A204.1 (cell line): Measurements from ENCODE around the gene UGT2A2.
"Not testable (repeated sequence)": the region's sequence is repeated elsewhere in the genome, so short reads cannot be mapped to it uniquely, and the experiment has no call there.

Experiments used
- FAIRE-seq: peaks from 2 replicates; lab custom pipeline; 2012; peaks lifted over from hg19 to GRCh38; lab: Jason Lieb, UNC

The UGT2A2 gene

DNA sequence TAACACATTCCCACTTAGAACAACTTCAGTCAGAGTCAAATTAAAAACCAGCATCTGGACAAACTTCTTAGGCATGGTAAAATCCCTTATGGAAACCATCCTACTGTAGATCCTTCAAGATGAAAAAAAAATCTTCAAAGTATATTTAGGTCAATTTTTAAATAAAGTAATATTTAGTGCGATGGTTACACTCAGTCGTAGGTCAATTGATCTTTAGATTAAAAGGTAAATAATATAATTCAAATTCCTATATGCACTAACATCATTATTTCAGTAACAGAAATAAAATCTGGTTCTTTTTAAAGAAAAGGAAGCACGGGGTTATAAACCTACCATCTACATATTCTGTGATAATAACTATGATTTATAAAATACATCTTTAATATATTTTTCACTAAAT, at the start of gene UGT2A2:
Gene UGT2A2, minus strand, starts transcription at position 101 of the 400 bp plus-strand sequence. Its CDS starts 2 bp downstream, at position 99.
- FAIRE-seq: no peak

DNA sequence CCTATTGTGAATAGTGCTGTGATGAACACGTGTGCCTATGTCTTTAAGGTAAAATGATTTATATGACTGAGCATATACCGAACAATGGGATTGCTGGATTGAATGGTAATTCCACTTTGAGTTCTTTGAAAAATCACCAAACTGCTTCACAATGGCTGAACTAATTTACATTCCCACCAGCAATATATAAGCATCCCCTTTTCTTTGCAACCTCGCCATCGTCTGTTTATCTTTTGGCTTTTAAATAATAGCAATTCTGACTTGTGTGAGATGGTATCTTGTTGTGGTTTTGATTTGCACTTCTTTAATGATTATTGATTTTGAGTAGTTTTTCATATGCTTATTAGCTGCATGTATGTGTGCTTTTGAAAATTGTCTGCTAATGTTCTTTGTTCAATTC, 45.4 kb upstream of the UGT2A2 start:
- FAIRE-seq: no peak

DNA sequence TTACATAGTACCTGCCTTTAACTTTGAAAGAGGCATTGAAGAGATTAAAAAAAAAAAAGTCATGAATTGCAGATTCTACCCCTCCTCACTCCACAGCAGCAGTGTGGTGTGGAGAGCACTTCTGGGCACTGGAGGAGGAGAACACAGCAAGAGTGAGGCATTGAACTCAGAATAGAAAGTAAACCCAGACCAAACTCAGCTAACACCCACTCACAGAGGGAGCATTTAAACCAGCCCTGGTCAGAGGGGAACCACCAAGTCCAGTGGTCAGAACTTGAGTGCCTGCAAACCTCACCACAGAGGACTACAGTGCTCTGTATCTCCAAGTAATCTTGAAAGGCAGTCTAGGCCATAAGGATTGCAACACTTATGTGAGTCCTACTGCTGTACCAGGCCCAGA, 29.2 kb upstream of the UGT2A2 start:
- no peak for FAIRE-seq

DNA sequence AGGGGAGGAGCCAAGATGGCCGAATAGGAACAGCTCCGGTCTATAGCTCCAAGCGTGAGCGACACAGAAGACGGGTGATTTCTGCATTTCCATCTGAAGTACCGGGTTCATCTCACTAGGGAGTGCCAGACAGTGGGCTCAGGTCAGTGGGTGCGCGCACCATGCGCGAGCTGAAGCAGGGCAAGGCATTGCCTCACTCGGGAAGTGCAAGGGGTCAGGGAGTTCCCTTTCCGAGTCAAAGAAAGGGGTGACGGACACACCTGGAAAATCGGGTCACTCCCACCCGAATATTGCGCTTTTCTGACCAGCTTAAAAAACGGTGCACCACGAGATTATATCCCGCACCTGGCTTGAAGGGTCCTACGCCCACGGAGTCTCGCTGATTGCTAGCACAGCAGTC, 24.6 kb upstream of the UGT2A2 start:
- FAIRE-seq: not testable (repeated sequence)

DNA sequence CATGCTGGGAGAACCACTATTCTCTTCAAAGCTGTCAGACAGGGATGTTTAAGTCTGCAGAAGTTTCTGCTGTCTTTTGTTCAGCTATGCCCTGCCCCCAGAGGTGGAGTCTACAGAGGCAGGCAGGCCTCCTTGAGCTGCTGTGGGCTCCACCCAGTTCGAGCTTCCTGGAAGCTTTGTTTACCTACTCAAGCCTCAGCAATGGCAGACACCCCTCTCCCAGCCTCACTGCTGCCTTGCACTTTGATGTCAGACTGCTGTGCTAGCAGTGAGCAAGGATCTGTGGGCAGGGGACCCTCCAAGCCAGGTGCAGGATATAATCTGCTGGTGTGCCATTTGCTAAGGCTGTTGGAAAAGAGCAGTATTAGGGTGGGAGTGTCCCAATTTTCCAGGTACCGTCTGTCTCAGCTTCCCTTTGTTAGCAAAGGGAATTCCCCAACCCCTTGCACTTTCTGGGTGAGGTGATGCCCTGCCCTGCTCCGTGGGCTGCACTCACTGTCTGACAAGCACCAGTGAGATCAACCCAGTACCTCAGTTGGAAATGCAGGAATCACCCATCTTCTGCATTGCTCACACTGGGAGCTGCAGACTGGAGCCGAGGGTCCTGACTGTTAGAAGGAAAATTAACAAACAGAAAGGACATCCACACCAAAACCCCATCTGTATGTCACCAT, 21.8 kb upstream of the UGT2A2 start:
- not testable (repeated sequence) for FAIRE-seq

DNA sequence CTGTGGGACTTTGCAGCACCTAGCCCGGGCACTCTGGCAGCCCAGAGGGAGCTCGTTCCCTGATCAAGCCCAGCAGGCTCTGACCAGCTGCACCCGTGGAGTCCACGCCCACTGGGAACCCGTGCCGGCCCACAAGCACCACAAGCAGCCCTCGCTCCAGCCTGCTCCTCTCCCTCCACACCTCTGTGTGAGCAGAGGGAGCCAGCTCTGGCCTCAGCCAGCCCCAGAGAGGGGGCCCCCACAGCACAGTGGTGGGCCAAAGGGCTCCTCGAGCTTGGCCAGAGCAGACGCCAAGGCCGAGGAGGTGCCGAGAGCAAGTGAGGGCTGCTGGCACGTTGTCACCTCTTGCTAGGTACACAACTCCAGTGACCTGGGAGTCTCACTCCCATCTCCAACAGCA, 18.7 kb upstream of the UGT2A2 start:
- FAIRE-seq: no peak

DNA sequence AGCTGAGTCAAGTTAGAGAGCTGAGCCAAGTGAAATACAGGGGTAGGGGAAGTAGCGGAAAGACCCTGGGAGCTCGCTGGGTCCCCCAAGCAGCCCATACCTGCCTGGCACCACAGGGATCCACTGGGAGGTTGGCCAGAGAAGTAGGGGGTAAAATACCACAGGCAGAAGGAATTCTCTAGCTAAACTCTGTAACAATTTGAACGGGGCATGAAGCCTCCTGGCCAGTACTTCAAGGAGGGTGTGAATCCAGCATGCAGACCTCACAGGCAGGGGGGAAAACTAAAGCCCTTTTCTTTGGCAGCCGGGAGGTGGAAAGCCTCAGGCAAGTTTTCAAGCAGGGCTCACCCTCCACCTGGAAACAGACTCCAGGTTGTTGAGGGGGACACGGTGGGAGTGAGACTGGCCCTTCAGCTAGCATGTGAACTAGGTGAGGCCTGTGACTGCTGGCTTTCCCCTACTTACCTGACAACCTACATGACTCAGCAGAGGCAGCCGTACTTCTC, 17.3 kb upstream of the UGT2A2 start:
- FAIRE-seq: no peak

DNA sequence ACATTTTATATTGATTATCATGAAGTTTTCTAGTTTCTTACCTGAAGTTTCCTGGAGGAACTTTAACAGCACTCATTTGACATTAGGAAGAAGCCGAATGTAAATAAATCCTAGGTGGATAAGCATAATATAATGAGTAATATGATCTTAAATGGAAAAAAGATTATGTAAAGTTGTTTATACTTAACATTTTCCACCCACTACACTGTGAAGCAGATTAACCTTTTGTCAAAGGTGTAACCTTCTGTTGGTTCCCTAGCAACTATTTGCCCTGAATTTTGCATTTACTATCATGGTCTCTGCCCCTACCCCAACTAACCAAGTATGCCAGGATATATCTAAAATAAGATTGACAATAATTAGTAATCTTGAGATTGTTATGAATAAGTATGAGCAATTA, 13.7 kb upstream of the UGT2A2 start, which contains the start of gene UGT2A1:
Gene UGT2A1, minus strand, starts transcription at position 101 of the 400 bp plus-strand sequence. CDS start 5,603 bp downstream, outside the sequence.
- FAIRE-seq: no peak

DNA sequence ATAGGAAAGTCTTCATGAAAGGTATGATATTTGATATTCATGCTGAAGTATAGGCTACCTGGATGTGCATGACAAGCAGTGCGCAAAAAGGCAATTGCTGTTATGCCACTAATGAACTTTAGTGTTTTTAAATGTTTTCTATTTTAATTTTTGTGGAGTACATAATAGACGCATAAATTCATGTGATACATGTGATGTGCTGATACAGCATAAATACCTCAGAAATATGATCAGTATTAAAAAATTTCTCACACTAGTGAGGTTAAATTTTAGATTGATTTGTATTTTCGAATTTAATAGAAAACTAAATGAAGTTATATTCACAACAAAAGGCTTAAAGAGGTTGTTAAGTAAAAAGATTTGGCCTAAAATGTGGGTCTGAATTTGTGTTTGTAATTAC, 11.4 kb upstream of the UGT2A2 start:
- FAIRE-seq: no peak

DNA sequence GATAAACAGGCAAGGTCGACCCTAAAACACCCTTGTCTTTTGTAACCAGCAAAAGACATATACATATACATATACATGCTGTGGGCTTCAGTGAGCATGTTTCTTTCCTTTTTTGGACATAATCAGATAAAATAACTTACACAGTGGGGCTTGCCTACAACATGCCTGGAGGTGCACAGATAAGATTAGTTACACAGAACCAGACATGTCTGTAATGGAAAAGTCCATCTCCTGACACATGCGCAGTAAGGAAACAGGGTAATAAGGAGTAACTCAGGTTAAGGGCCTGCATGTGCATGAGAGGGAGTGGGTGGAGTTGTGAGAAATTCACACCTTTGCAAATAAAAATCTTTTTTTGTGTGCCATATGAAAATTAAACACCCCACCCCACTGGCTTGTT, 10.2 kb upstream of the UGT2A2 start:
- no peak for FAIRE-seq

DNA sequence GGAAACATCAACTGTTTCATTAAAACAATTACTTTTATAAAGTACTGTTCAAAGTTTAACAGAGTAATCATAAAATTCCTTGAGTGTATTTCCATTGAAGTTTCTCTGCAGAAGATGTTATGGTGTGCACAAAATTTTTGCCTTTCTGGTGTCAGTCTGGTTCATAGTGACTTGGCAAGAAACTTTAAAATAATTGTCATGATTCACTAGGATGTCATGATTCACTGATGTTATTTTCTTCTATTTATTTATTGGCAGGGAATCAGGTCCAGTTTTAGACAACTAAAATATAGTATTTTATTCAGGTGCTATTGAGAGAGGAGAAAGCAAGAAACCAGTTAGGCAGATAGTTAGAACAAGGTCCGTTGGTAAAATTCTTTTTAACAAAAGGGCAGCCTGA, 9.8 kb upstream of the UGT2A2 start:
- FAIRE-seq: no peak

DNA sequence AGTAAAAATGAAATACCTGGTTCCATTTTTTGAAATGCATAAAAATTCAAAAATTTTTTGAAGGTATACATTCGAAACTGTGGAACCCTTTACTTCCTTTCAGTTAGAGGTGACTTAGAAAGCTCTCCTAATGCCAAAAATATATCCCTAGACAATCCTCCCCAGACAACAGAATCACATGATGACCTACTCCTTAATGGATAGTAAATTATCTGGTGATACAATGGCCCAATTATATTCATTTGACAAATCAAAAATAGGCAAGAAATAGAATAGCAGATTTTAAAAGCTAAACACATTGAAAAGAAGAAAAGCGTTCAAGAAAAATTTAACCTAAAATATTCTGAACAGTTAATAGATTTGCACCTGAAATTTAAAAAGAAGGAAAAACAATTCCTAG, 3.5 kb upstream of the UGT2A2 start:
- no peak for FAIRE-seq

DNA sequence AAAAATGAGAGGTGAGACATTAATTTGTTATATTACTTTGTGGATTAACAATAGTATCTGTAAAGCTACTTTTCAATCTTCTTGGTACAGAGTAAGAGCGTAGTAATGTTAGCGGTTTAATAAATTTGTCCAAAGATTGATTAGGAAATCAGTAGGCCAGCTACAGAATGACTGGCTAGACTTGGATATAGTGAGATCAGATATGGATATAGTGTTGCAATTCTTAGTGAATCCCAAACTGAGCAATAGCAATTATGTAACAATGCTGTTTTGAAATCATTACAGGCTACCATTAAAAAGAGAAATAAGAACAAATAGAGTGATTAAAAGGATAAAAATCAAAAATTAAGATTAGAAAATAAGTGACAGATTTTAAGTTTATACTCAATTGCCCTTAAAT, 847 bp upstream of the UGT2A2 start:
- no peak for FAIRE-seq

DNA sequence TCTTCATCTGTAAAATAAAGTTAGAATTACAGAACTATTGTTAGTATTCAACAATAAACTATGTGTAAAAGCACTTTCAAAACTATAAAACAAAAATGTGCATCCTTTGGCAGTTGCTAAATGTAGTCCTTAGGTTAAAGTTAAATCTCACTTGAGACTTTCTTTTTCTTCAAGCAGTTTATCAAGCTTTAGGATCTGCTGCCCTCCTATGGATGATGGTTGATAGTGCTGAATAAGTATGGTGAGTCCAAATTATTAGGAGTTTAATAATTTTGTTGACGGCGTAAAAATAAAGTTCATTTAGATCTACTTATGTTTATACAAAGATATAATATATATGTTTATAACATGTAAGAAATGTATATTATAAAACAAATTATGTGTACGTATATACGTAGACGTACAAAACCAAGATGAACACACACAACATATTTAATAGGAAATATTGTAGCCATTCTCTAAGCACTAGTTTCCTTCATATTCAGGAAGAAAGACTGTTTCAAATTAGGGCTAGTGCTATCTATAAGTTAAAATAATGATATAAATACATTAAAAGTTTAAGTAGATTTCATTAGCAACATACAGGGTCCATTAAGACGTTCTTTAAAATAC, 22.3 kb downstream of the UGT2A2 start:
- FAIRE-seq: peak; percentile 94

DNA sequence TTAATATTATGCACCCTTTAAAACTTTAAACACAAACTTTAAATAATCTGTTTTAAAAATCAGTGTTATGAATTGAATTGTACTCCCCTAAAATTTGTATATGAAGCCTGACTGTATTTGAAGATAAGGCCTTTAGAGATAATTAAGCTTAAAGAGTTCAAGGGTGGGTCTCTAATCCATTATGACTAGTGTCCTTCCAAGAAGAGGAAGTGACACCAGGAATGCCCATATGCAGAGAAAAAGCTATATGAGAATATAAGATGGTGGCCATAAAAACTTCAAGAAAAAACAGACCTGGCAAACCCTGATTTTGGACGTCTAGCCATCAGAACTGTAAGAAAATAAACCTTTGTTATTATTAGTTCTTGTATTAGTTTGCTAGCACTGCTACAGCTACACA, 29.0 kb downstream of the UGT2A2 start:
- FAIRE-seq: no peak

DNA sequence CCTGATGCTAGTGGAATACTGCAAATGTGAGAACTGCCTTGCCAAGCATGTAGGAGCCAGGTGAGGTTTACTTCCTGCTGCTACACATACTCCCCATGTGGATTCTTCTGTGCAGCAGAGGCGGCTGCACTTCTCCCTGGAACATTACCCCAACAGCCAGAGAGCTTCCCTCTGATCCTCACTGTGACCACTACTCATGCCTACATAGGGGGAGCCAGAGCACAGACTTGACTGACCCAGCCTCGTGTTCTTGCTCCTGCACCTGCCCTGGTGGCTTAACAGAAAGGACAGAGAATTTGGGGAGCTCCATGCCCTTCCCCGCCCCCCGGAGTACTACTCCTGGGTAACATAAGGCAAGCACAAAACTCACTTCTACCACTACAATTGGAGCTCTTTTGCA, 38.4 kb downstream of the UGT2A2 start:
- no peak for FAIRE-seq

DNA sequence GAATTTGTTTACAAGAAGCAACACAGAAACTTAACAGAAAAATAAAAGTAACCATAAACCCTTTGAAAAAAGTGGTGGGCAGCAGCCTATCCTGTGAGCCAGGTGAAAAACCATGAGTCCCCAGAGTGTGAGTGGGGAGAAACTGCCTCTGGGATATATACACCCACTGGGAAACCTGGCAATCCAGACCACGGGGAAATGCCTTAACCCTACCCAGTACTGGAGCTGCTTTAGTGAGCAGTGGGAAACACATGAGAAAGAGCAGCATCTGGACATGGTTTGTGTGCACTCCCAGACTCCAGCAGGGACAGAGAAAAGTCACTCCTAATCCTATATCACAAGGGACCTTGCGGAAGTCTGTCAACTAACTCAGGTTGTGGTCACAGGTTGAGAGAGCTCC, 39.4 kb downstream of the UGT2A2 start:
- FAIRE-seq: no peak

DNA sequence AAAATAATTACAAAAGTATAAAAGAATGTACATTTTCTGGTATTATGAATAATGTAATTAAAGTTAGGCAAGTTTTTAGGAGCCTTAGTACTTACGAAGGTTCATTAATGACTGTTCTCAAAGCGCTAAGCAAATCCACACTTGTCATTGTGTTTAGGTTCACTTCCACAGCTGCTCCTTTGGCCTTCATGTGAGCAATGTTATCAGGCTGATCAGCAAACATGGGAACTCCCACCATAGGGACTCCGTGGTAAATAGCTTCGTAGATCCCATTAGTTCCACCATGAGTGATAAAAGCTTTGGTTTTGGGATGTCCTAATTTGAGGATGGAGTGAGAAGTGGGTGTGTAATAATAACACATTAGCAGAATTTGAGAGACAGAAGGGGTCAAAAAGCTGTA, 45.1 kb downstream of the UGT2A2 start:
- FAIRE-seq: no peak

DNA sequence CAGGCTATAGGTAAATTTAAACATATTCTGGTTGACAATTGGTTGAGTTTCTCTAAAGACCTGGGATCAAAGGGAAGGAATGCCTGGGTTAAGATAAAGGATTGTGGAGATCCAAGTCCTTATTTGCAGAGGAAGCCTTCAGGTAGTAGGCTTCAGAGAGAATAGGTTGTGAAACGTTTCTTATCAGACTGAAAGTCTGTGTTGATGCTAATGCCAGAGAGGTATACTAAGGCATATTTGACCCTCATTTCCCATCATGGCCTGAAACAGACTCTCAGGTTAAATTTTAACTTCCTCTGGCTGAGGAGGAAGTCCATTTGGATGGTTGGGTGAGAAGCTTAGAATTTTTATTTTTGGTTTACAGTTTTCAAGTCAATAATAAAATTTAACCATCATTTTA, 48.1 kb downstream of the UGT2A2 start:
- FAIRE-seq: no peak

DNA sequence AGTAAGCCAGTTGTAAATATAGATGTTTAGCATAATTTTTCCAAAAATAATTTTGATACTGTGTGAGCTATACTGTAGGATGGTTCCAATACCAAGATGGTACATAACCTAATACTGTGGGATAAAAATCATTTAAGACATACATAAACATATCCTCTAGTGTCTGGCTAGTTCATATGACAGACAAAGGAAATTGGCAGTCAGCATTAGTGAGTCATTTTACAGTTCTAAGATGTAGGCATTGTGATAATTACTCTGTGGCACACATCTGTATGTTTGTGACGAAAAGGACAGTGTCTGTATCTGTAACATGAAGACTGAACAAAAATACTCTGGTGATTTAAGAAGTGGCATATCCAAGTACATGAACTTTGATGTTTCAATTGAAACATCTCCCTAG, 49.6 kb downstream of the UGT2A2 start:
- FAIRE-seq: no peak

DNA sequence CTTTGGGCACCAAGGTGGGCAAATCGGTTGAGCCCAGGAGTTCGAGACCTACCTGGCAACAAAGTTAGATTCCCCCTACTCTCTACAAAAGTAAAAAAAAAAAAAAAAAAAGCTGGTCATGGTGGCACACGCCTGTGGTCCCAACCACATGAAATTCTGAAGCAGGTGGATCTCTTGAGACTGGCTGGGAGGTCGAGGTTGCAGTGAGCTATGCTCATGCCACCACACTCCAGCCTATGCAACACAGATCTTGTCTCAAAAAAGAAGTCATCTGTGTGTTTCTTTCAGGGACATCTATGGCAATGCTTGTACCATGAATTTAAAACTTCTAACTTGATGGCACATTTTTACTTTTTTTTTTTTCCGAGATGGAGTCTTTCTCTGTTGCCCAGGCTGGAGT, 55.3 kb downstream of the UGT2A2 start:
- FAIRE-seq: no peak

DNA sequence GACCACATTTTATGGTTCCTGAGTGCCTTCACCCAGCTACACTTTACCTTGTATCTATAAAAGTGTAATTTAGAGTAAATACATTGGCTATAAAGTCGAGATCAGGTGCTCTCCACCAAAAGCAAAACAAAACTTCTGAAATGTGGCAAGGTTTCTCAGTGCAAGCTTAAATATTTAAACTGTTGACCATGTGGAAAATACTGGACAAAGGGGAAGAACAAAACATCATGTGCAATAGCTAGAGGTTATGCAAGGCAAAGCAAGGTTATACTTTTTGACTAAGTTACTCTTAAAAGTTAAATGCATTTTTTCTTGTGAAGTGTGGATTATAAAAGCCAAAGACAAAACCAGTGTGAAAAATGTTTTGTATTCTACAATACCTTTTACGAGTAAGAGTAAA, 55.9 kb downstream of the UGT2A2 start:
- no peak for FAIRE-seq

DNA sequence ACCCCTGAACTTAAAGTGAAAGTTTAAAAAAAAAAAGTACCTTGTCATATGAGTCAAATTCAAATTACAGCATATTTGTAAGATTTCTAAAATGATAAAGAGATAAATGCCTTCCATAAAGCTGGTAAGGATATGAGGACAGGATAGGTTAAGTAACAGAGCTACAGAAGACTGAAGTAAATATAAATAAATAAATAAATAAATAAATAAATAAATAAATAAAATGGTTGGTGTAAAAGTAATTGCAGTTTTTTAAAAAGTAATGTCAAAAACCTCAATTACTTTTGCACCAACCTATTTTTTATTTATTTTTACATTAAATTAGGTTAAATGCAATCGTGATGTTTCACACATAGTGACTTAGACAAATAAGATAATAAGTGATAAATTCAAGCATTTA, 62.2 kb downstream of the UGT2A2 start:
- no peak for FAIRE-seq

DNA sequence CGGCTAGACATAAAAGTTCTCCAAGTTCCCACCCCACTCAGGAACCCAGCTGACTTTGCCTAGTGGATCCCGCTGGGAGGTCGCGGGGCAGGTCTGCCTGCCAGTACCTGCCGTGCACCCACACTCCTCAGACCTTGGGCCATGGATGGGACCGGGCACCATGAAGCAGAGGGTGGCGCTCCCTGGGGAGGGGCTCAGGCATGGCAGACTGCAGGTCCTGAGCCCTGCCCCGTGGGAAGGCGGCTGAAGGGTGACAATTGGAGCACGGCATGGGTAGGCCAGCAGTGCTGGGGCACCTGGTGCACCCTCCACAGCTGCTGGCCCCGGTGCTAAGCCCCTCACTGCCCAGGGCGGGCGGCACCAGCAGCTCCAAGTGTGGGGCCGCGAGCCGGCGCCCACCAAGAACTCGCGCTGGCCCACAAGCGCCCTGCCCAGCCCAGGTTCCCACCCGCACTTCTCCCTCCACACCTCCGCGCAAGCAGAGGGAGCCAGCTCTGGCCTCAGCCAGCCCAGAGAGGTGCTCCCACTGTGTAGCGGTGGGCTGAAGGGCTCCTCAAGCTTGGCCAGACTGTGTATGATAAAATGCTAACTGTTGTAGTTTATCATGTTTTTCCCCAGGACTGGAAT, 63.1 kb downstream of the UGT2A2 start:
- no peak for FAIRE-seq
